MCF 10A (cell line): Measurements from ENCODE around the gene KIAA1328. TPM values are rescaled to one million over a fixed set of nuclear protein-coding genes. Genes with fewer than 3 reads are reported as not detected.

ENCODE experiments used
- BruUV-seq: library from RNA; stranded (reverse); fragments of 400-500 nt; replicated peaks from 2 replicates; lab custom pipeline; 2021; lab: Mats Ljungman, UMichigan
- CTCF ChIA-PET: fragments of 300-600 bp; sonication (Branson Sonifier 250); formaldehyde crosslinking; extraction: SDS; loops from one replicate; lab custom pipeline; 2021; ENCODE audit warnings: antibody characterized with exemption, inconsistent platforms; lab: Yijun Ruan, JAX
- POLR2A ChIA-PET: fragments of 300-600, 350-650 bp; sonication (Branson Sonifier 250); formaldehyde crosslinking; extraction: SDS; loops from one replicate; lab custom pipeline; 2020; ENCODE audit warnings: antibody characterized with exemption, inconsistent platforms; lab: Yijun Ruan, JAX
- DNase-seq: peaks from one replicate; pipeline ENCODE4 v3.0.0-alpha.2; 2018; ENCODE audit not compliant: unreplicated experiment
- H3K27ac Mint-ChIP-seq: one replicate; pipeline ENCODE4 v1.8.0; 2022; ENCODE audit warnings: mild to moderate bottlenecking, low read depth, mixed read lengths; ENCODE audit not compliant: unreplicated experiment
- H3K27me3 Mint-ChIP-seq: one replicate; pipeline ENCODE4 v1.8.0; 2022; ENCODE audit warnings: mixed read lengths; ENCODE audit not compliant: insufficient read depth, unreplicated experiment
- H3K36me3 Mint-ChIP-seq: one replicate; pipeline ENCODE4 v1.8.0; 2022; ENCODE audit warnings: mild to moderate bottlenecking, moderate library complexity, mixed read lengths; ENCODE audit not compliant: insufficient read depth, unreplicated experiment
- H3K4me1 Mint-ChIP-seq: one replicate; pipeline ENCODE4 v1.8.0; 2022; ENCODE audit warnings: mixed read lengths; ENCODE audit not compliant: insufficient read depth, unreplicated experiment
- H3K4me3 Mint-ChIP-seq: one replicate; pipeline ENCODE4 v1.8.0; 2022; ENCODE audit warnings: mild to moderate bottlenecking, moderate library complexity, mixed read lengths; ENCODE audit not compliant: unreplicated experiment
- H3K9me3 Mint-ChIP-seq: one replicate; pipeline ENCODE4 v1.8.0; 2022; ENCODE audit warnings: mixed read lengths; ENCODE audit not compliant: unreplicated experiment
- CTCF ChIP-seq: fragments of 200-600 bp; IDR thresholded peaks from one replicate; pipeline ENCODE4 v1.8.0; 2022; ENCODE audit warnings: antibody characterized with exemption, mild to moderate bottlenecking; ENCODE audit not compliant: unreplicated experiment
- intact Hi-C: fragments of 100-400 bp; cut with micrococcal nuclease; formaldehyde crosslinking; loops from 2 replicates; pipeline ENCODE4 v1.14.1; 2022
- total RNA-seq: library from RNA; stranded (reverse); gene quantifications from 2 replicates; pipeline ENCODE4 v1.2.3, GENCODE V29; 2022

The KIAA1328 gene
- total RNA-seq, 1 experiment from 2014 or later, result 4.1 TPM

DNA sequence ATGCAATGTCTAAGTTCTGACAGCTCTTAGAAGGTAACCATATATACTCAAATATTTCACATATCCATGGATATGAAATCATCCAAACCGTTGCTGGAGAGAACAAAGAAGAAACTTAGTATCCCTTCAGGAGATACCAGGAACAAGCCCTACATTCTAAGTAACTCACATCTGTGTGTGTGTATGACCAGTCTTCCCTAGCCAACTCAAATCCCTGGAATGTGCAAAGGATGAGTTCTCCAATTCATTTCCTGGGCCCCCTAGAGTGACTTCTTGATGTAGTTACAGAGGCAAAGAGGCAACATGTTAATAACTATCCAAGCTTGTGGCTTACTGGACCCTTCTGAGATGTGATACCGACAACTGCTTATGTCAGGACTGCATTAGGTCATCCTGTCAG, 20.2 kb upstream of the KIAA1328 start:
- H3K27ac Mint-ChIP-seq, result no peak overlapping the region
- H3K36me3 Mint-ChIP-seq, result peaks cover 31% of the 10 kb centered on the region
- DNase-seq, result no peak
- no peaks in the 10 kb centered on the region for H3K27me3 Mint-ChIP-seq
- ChIA-PET POLR2A (no interaction called here), CTCF (interaction anchor here (0.6 to 2.3 kb wide), 19 partner anchors 8 to 196 kb away, joined by 3 to 17 read pairs (median 4); no protein-coding TSS in a partner anchor)
- H3K4me1 Mint-ChIP-seq, result no peaks in the 10 kb centered on the region
- intact Hi-C loops, result loop anchor here (1.0 kb wide), 2 partner anchors 39 to 120 kb away; no protein-coding TSS in a partner anchor
- no peaks in the 10 kb centered on the region for H3K9me3 Mint-ChIP-seq
- H3K4me3 Mint-ChIP-seq, result no peak overlapping the region
- no peak for TF ChIP-seq CTCF
- BruUV-seq, result no TSS peak

GRCh38 chr18:36809590-36810381, 19.1 kb upstream of the KIAA1328 start:
- H3K27ac Mint-ChIP-seq, result no peak overlapping the region
- H3K4me3 Mint-ChIP-seq, result no peak overlapping the region
- POLR2A ChIA-PET, result no interaction called here

GRCh38 chr18:36811430-36811829, 17.5 kb upstream of the KIAA1328 start:
- DNase-seq, result no peak
- BruUV-seq, result no TSS peak
- Mint-ChIP-seq H3K36me3 (peaks cover 28% of the 10 kb centered on the region), H3K4me1 (no peaks in the 10 kb centered on the region), H3K9me3 (no peaks in the 10 kb centered on the region), H3K27ac (no peak overlapping the region), H3K4me3 (no peak overlapping the region), H3K27me3 (no peaks in the 10 kb centered on the region)
- ChIA-PET POLR2A (interaction anchor here (0.6 to 0.9 kb wide), 2 partner anchors 19 to 356 kb away, joined by 3 to 4 read pairs; no protein-coding TSS in a partner anchor), CTCF (interaction anchor here (0.9 to 3.5 kb wide), 10 partner anchors 10 to 716 kb away, joined by 3 to 35 read pairs (median 6); no protein-coding TSS in a partner anchor)
- no peak for TF ChIP-seq CTCF
- intact Hi-C loops, result no loop called here

More at GRCh38 chr18:36809590-36810381, 19.1 kb upstream of the KIAA1328 start:
- BruUV-seq, result no TSS peak
- intact Hi-C loops, result loop anchor here (1.0 kb wide), 2 partner anchors 40 to 121 kb away; no protein-coding TSS in a partner anchor
- peak; percentile 74 for TF ChIP-seq CTCF
- no peaks in the 10 kb centered on the region for H3K4me1 Mint-ChIP-seq
- CTCF ChIA-PET, result interaction anchor here (0.6 to 3.5 kb wide), 17 partner anchors 8 to 792 kb away, joined by 3 to 35 read pairs (median 4); no protein-coding TSS in a partner anchor
- no peaks in the 10 kb centered on the region for H3K9me3 Mint-ChIP-seq
- DNase-seq, result peak; percentile 73
- peaks cover 27% of the 10 kb centered on the region for H3K36me3 Mint-ChIP-seq
- H3K27me3 Mint-ChIP-seq, result no peaks in the 10 kb centered on the region

GRCh38 chr18:36811955-36812354, 17.0 kb upstream of the KIAA1328 start:
- Mint-ChIP-seq H3K4me1 (no peaks in the 10 kb centered on the region), H3K9me3 (no peaks in the 10 kb centered on the region), H3K27me3 (no peaks in the 10 kb centered on the region), H3K27ac (no peak overlapping the region), H3K36me3 (peaks cover 26% of the 10 kb centered on the region), H3K4me3 (no peak overlapping the region)
- POLR2A ChIA-PET, result no interaction called here
- DNase-seq, result no peak
- no peak for TF ChIP-seq CTCF
- intact Hi-C loops, result no loop called here
- CTCF ChIA-PET, result interaction anchor here (0.6 to 3.5 kb wide), 6 partner anchors 10 to 530 kb away, joined by 3 to 35 read pairs (median 6); no protein-coding TSS in a partner anchor
- BruUV-seq, result no TSS peak
